BLaER1 treated with 17β-estradiol and CSF1 and Interleukin-3, amounts not matched to agents 10 nM and 100 nM (cell line): ENCODE measurements around the gene RPS8.
"Not testable (repeated sequence)": the region's sequence is repeated elsewhere in the genome, so short reads cannot be mapped to it uniquely, and the experiment has no call there.

Experiments
- H3K27ac ChIP-seq, 11 experiments: shearing (Covaris generic); formaldehyde crosslinking; 2 replicates each; pipeline ENCODE4 v1.8.1; 2022
- H3K27me3 ChIP-seq, 11 experiments: shearing (Covaris generic); formaldehyde crosslinking; 2 replicates each; pipeline ENCODE4 v1.8.1; 2022
- H3K36me3 ChIP-seq, 11 experiments: shearing (Covaris generic); formaldehyde crosslinking; 2 replicates each; pipeline ENCODE4 v1.8.1; 2022
- H3K4me1 ChIP-seq, 10 experiments: shearing (Covaris generic); formaldehyde crosslinking; 2 replicates each; pipeline ENCODE4 v1.8.1; 2022
- H3K4me2 ChIP-seq, 11 experiments: shearing (Covaris generic); formaldehyde crosslinking; 2 replicates each; pipeline ENCODE4 v1.8.1; 2022
- H3K4me3 ChIP-seq, 10 experiments: shearing (Covaris generic); formaldehyde crosslinking; 2 replicates each; pipeline ENCODE4 v1.8.1; 2022
- H3K9ac ChIP-seq, 11 experiments: shearing (Covaris generic); formaldehyde crosslinking; 2 replicates each; pipeline ENCODE4 v1.8.1; 2022
- H3K9me3 ChIP-seq, 11 experiments: shearing (Covaris generic); formaldehyde crosslinking; replicated peaks in 1 of 11; 2 replicates each; pipeline ENCODE4 v1.8.1; 2022
- H4K20me1 ChIP-seq, 11 experiments: shearing (Covaris generic); formaldehyde crosslinking; 2 replicates each; pipeline ENCODE4 v1.8.1; 2022
- Cebpa-rat ChIP-seq, 11 experiments: shearing (Covaris generic); IDR thresholded peaks; 2 replicates each; pipeline ENCODE4 v1.8.1; 2022

Gene RPS8

GRCh38 chr1:44808938-44809917 lies 33.9 kb downstream of the RPS8 start:
- Histone ChIP-seq H3K4me1 (peaks cover 83 to 100% (median 96%) of the 10 kb centered on the region in 10 experiments), H3K4me3 (peak overlapping the region in 8 of 10 experiments; percentile 11 to 57 (median 33); a peak in 12 of 20 replicates), H3K27me3 (no peaks in the 10 kb centered on the region), H3K36me3 (peaks cover 25 to 29% (median 27%) of the 10 kb centered on the region in 11 experiments), H3K9ac (peak overlapping the region; percentile 83 to 96 (median 90)), H3K4me2 (peak overlapping the region; percentile 90 to 99 (median 92)), H3K27ac (peak overlapping the region; percentile 98 to 100 (median 99)), H4K20me1 (peaks cover 0 to 4% (median 0%) of the 10 kb centered on the region in 11 experiments; a peak in 3 of 22 replicates), H3K9me3 (no peaks in the 10 kb centered on the region)
- peak in 4 of 11 experiments; percentile 29 to 41 (median 35); a peak in 3 of 22 replicates for TF ChIP-seq Cebpa-rat (IDR thresholded peaks at IDR 0.05)

GRCh38 chr1:44810101-44810761 lies 34.9 kb downstream of the RPS8 start:
- no peak for TF ChIP-seq Cebpa-rat (IDR thresholded peaks at IDR 0.05)

GRCh38 chr1:44810762-44811105 lies 35.4 kb downstream of the RPS8 start:
- H4K20me1 ChIP-seq, H3K27me3 ChIP-seq, H3K9me3 ChIP-seq: not testable (repeated sequence)
- peak overlapping the region; percentile 83 to 96 (median 90) for H3K9ac ChIP-seq
- peak overlapping the region; percentile 98 to 100 (median 99) for H3K27ac ChIP-seq
- 0 out of 20 replicates have a peak overlapping the region, but pooled peaks of 1 of the 10 experiments have one; percentile 28 for H3K4me3 ChIP-seq
- H3K4me2 ChIP-seq, result peak overlapping the region; percentile 90 to 99 (median 92)
- H3K4me1 ChIP-seq, result peaks cover 90 to 100% (median 97%) of the 10 kb centered on the region in 10 experiments
- peaks cover 11 to 26% (median 12%) of the 10 kb centered on the region in 11 experiments for H3K36me3 ChIP-seq

More at GRCh38 chr1:44810101-44810761, 34.9 kb downstream of the RPS8 start:
- Histone ChIP-seq H3K36me3 (peaks cover 16 to 26% (median 17%) of the 10 kb centered on the region in 11 experiments), H3K27me3 (no peaks in the 10 kb centered on the region), H4K20me1 (no peaks in the 10 kb centered on the region; a peak in 1 of 22 replicates), H3K9me3 (no peaks in the 10 kb centered on the region), H3K9ac (peak overlapping the region; percentile 83 to 96 (median 90)), H3K4me2 (peak overlapping the region; percentile 90 to 99 (median 92)), H3K4me1 (peaks cover 93 to 100% (median 97%) of the 10 kb centered on the region in 10 experiments), H3K27ac (peak overlapping the region; percentile 98 to 100 (median 99)), H3K4me3 (peak overlapping the region in 4 of 10 experiments; percentile 13 to 41 (median 22); a peak in 3 of 20 replicates)

GRCh38 chr1:44811234-44811633 lies 35.9 kb downstream of the RPS8 start:
- Histone ChIP-seq H3K36me3 (peaks cover 6 to 24% (median 7%) of the 10 kb centered on the region in 11 experiments; a peak in 21 of 22 replicates), H3K27ac (peak overlapping the region; percentile 8 to 100 (median 99); a peak in 20 of 22 replicates), H3K4me2 (peak overlapping the region; percentile 90 to 99 (median 92)), H3K4me1 (peaks cover 85 to 98% (median 92%) of the 10 kb centered on the region in 10 experiments), H4K20me1 (no peaks in the 10 kb centered on the region; a peak in 1 of 22 replicates), H3K9ac (peak overlapping the region in 10 of 11 experiments; percentile 21 to 96 (median 90); a peak in 16 of 22 replicates), H3K4me3 (no peak overlapping the region), H3K27me3 (no peaks in the 10 kb centered on the region), H3K9me3 (no peaks in the 10 kb centered on the region)
- TF ChIP-seq Cebpa-rat (IDR thresholded peaks at IDR 0.05), result no peak

GRCh38 chr1:44812822-44813543 lies 37.6 kb downstream of the RPS8 start:
- no peak for TF ChIP-seq Cebpa-rat (IDR thresholded peaks at IDR 0.05)
- Histone ChIP-seq H3K27me3 (no peaks in the 10 kb centered on the region), H3K9me3 (no peaks in the 10 kb centered on the region), H3K9ac (peak overlapping the region; percentile 72 to 83 (median 79); a peak in 21 of 22 replicates), H3K4me1 (peaks cover 70 to 93% (median 79%) of the 10 kb centered on the region in 10 experiments), H3K4me3 (peak overlapping the region in 9 of 10 experiments; percentile 42 to 62 (median 51); a peak in 14 of 20 replicates), H4K20me1 (no peaks in the 10 kb centered on the region), H3K4me2 (peak overlapping the region; percentile 59 to 95 (median 78)), H3K27ac (peak overlapping the region; percentile 69 to 100 (median 86); a peak in 21 of 22 replicates), H3K36me3 (peaks cover 0 to 16% (median 0%) of the 10 kb centered on the region in 11 experiments; a peak in 5 of 22 replicates)

GRCh38 chr1:44815926-44816325 lies 40.6 kb downstream of the RPS8 start:
- H3K4me1 ChIP-seq, result peaks cover 63 to 82% (median 71%) of the 10 kb centered on the region in 10 experiments

GRCh38 chr1:44817307-44817706 lies 42.0 kb downstream of the RPS8 start:
- Histone ChIP-seq H3K9ac (no peak overlapping the region), H3K27ac (no peak overlapping the region), H3K4me3 (no peak overlapping the region), H3K9me3 (no peaks in the 10 kb centered on the region), H3K36me3 (peaks cover 0 to 16% (median 0%) of the 10 kb centered on the region in 11 experiments; a peak in 5 of 22 replicates), H3K4me1 (peaks cover 50 to 73% (median 62%) of the 10 kb centered on the region in 10 experiments), H3K27me3 (no peaks in the 10 kb centered on the region), H3K4me2 (peak overlapping the region in 5 of 11 experiments; percentile 89 to 97 (median 96); a peak in 8 of 22 replicates), H4K20me1 (no peaks in the 10 kb centered on the region)
- TF ChIP-seq Cebpa-rat (IDR thresholded peaks at IDR 0.05), result no peak

More at GRCh38 chr1:44815926-44816325, 40.6 kb downstream of the RPS8 start:
- H3K9ac ChIP-seq, result peak overlapping the region in 2 of 11 experiments; percentile 6 to 10; a peak in 1 of 22 replicates
- peaks cover 0 to 16% (median 0%) of the 10 kb centered on the region in 11 experiments; a peak in 5 of 22 replicates for H3K36me3 ChIP-seq
- peak overlapping the region in 2 of 11 experiments; percentile 90 to 95; a peak in 2 of 22 replicates for H3K4me2 ChIP-seq
- not testable (repeated sequence) for H3K4me3 ChIP-seq, H3K27me3 ChIP-seq, H3K9me3 ChIP-seq, H4K20me1 ChIP-seq
- 0 out of 22 replicates have a peak overlapping the region, but pooled peaks of 1 of the 11 experiments have one; percentile 6 for H3K27ac ChIP-seq
